HEK293 (cell line): ENCODE results near the gene PLP2.

Source experiments
- ATF2 ChIP-seq: fragments of 450-650 bp; formaldehyde crosslinking; IDR thresholded peaks from 2 replicates; pipeline ENCODE4 v1.5.1; 2016; ENCODE audit warnings: missing biosample characterization, missing genetic modification characterization, low read depth
- GLI4 ChIP-seq: fragments of 450-650 bp; formaldehyde crosslinking; IDR thresholded peaks from 2 replicates; pipeline ENCODE4 v1.5.1; 2016; ENCODE audit warnings: missing biosample characterization, missing genetic modification characterization
- KLF16 ChIP-seq: fragments of 450-650 bp; formaldehyde crosslinking; IDR thresholded peaks from 2 replicates; pipeline ENCODE4 v1.5.1; 2017; ENCODE audit warnings: missing biosample characterization, missing genetic modification characterization
- KLF7 ChIP-seq: fragments of 450-650 bp; formaldehyde crosslinking; IDR thresholded peaks from 2 replicates; pipeline ENCODE4 v1.5.1; 2016; ENCODE audit warnings: missing biosample characterization, missing genetic modification characterization, borderline replicate concordance
- SALL2 ChIP-seq: fragments of 450-650 bp; formaldehyde crosslinking; IDR thresholded peaks from 2 replicates; pipeline ENCODE4 v1.5.0; 2017; ENCODE audit warnings: missing biosample characterization, mild to moderate bottlenecking, missing genetic modification characterization, borderline replicate concordance
- SCRT2 ChIP-seq: fragments of 450-650 bp; formaldehyde crosslinking; IDR thresholded peaks from 2 replicates; pipeline ENCODE4 v1.5.1; 2016; ENCODE audit warnings: missing biosample characterization, missing genetic modification characterization
- ZBTB21 ChIP-seq: fragments of 450-650 bp; formaldehyde crosslinking; IDR thresholded peaks from 2 replicates; pipeline ENCODE4 v1.5.1; 2017; ENCODE audit warnings: missing biosample characterization, missing genetic modification characterization
- ZFP69B ChIP-seq: fragments of 450-650 bp; formaldehyde crosslinking; IDR thresholded peaks from 2 replicates; pipeline ENCODE4 v1.5.1; 2016; ENCODE audit warnings: missing biosample characterization, missing genetic modification characterization
- ZNF138 ChIP-seq: fragments of 450-650 bp; formaldehyde crosslinking; IDR thresholded peaks from 2 replicates; pipeline ENCODE4 v1.5.1; 2016; ENCODE audit warnings: missing biosample characterization, missing genetic modification characterization, borderline replicate concordance
- ZNF146 ChIP-seq: fragments of 450-650 bp; formaldehyde crosslinking; IDR thresholded peaks from 2 replicates; pipeline ENCODE4 v1.5.1; 2016; ENCODE audit warnings: missing biosample characterization, missing genetic modification characterization
- ZNF148 ChIP-seq: fragments of 450-650 bp; formaldehyde crosslinking; IDR thresholded peaks from 2 replicates; pipeline ENCODE4 v1.5.0; 2017; ENCODE audit warnings: missing biosample characterization, missing genetic modification characterization, borderline replicate concordance
- ZNF157 ChIP-seq: fragments of 450-650 bp; formaldehyde crosslinking; IDR thresholded peaks from 2 replicates; pipeline ENCODE4 v1.5.1; 2016; ENCODE audit warnings: missing biosample characterization, missing genetic modification characterization
- ZNF280C ChIP-seq: fragments of 450-650 bp; formaldehyde crosslinking; IDR thresholded peaks from 2 replicates; pipeline ENCODE4 v1.5.1; 2016; ENCODE audit warnings: missing biosample characterization, missing genetic modification characterization
- ZNF302 ChIP-seq: fragments of 450-650 bp; formaldehyde crosslinking; IDR thresholded peaks from 2 replicates; pipeline ENCODE4 v1.5.1; 2016; ENCODE audit warnings: missing biosample characterization, missing genetic modification characterization, low read depth
- ZNF404 ChIP-seq: fragments of 450-650 bp; formaldehyde crosslinking; IDR thresholded peaks from 2 replicates; pipeline ENCODE4 v1.5.1; 2017; ENCODE audit warnings: missing biosample characterization, missing genetic modification characterization
- ZNF416 ChIP-seq: fragments of 450-650 bp; formaldehyde crosslinking; IDR thresholded peaks from 2 replicates; pipeline ENCODE4 v1.5.1; 2016; ENCODE audit warnings: missing biosample characterization, missing genetic modification characterization
- ZNF426 ChIP-seq: fragments of 450-650 bp; formaldehyde crosslinking; IDR thresholded peaks from 2 replicates; pipeline ENCODE4 v1.5.1; 2017; ENCODE audit warnings: missing biosample characterization, missing genetic modification characterization, mild to moderate bottlenecking, inconsistent platforms, moderate library complexity
- ZNF433 ChIP-seq: fragments of 450-650 bp; formaldehyde crosslinking; IDR thresholded peaks from 2 replicates; pipeline ENCODE4 v1.5.1; 2016; ENCODE audit warnings: missing biosample characterization, missing genetic modification characterization, low read depth
- ZNF449 ChIP-seq: fragments of 450-650 bp; formaldehyde crosslinking; IDR thresholded peaks from 2 replicates; pipeline ENCODE4 v1.5.1; 2017; ENCODE audit warnings: missing biosample characterization, mild to moderate bottlenecking, missing genetic modification characterization, moderate library complexity
- ZNF513 ChIP-seq: fragments of 450-650 bp; IDR thresholded peaks from 2 replicates; pipeline ENCODE4 v1.5.1; 2018; ENCODE audit warnings: missing biosample characterization, missing genetic modification characterization
- ZNF558 ChIP-seq: fragments of 450-650 bp; formaldehyde crosslinking; IDR thresholded peaks from 2 replicates; pipeline ENCODE4 v1.5.1; 2016; ENCODE audit warnings: missing biosample characterization, missing genetic modification characterization
- ZNF561 ChIP-seq: fragments of 450-650 bp; IDR thresholded peaks from 2 replicates; pipeline ENCODE4 v1.5.1; 2018; ENCODE audit warnings: missing biosample characterization, missing genetic modification characterization, borderline replicate concordance
- ZNF571 ChIP-seq: fragments of 450-650 bp; formaldehyde crosslinking; IDR thresholded peaks from 2 replicates; pipeline ENCODE4 v1.5.0; 2017; ENCODE audit warnings: missing biosample characterization, missing genetic modification characterization
- ZNF585B ChIP-seq: fragments of 450-650 bp; formaldehyde crosslinking; IDR thresholded peaks from 2 replicates; pipeline ENCODE4 v1.5.1; 2016; ENCODE audit warnings: missing biosample characterization, missing genetic modification characterization
- ZNF610 ChIP-seq: fragments of 450-650 bp; formaldehyde crosslinking; IDR thresholded peaks from 2 replicates; pipeline ENCODE4 v1.5.1; 2016; ENCODE audit warnings: missing biosample characterization, missing genetic modification characterization, borderline replicate concordance
- ZNF626 ChIP-seq: fragments of 450-650 bp; sonication (Bioruptor Pico); formaldehyde crosslinking; IDR thresholded peaks from 2 replicates; pipeline ENCODE4 v1.5.1; 2018; ENCODE audit warnings: missing biosample characterization, missing genetic modification characterization, inconsistent platforms
- ZNF677 ChIP-seq: fragments of 450-650 bp; IDR thresholded peaks from 2 replicates; pipeline ENCODE4 v1.5.0; 2018; ENCODE audit warnings: missing biosample characterization, mild to moderate bottlenecking, missing genetic modification characterization, moderate library complexity
- ZNF707 ChIP-seq: fragments of 450-650 bp; formaldehyde crosslinking; IDR thresholded peaks from 2 replicates; pipeline ENCODE4 v1.5.1; 2016; ENCODE audit warnings: missing biosample characterization, missing genetic modification characterization
- ZNF785 ChIP-seq: fragments of 450-650 bp; formaldehyde crosslinking; IDR thresholded peaks from 2 replicates; pipeline ENCODE4 v1.5.1; 2016; ENCODE audit warnings: missing biosample characterization, missing genetic modification characterization
- ZNF843 ChIP-seq: fragments of 450-650 bp; formaldehyde crosslinking; IDR thresholded peaks from 2 replicates; pipeline ENCODE4 v1.5.1; 2016; ENCODE audit warnings: missing biosample characterization, missing genetic modification characterization

Gene PLP2

GRCh38 chrX:49172280-49172780, 632 bp downstream of the PLP2 start (continued):
- peak; percentile 67 for TF ChIP-seq ZFP69B (tag by site-specific recombination)
- TF ChIP-seq ZNF148 (tag by site-specific recombination): no peak
- TF ChIP-seq ZNF157 (tag by site-specific recombination): no peak
- no peak for TF ChIP-seq ZNF426 (tag by site-specific recombination)
- TF ChIP-seq ZNF404 (tag by site-specific recombination): no peak
- no peak for TF ChIP-seq ZNF280C (tag by site-specific recombination)
- no peak for TF ChIP-seq ATF2 (tag by site-specific recombination)
- no peak for TF ChIP-seq ZNF785 (tag by site-specific recombination)
- TF ChIP-seq ZNF513 (tag by site-specific recombination): 0 out of 2 replicates have a peak, but pooled peaks have one; percentile 10
- no peak for TF ChIP-seq ZBTB21 (tag by site-specific recombination)
- no peak for TF ChIP-seq ZNF433 (tag by site-specific recombination)
- TF ChIP-seq ZNF416 (tag by site-specific recombination): no peak
- no peak for TF ChIP-seq ZNF843 (tag by site-specific recombination)
- no peak for TF ChIP-seq ZNF138
- peak; percentile 32; the same call in 1 of the 2 replicates for TF ChIP-seq ZNF561 (tag by site-specific recombination)
- no peak for TF ChIP-seq ZNF707 (tag by site-specific recombination)
- no peak for TF ChIP-seq KLF16 (tag by site-specific recombination)
- no peak for TF ChIP-seq ZNF626
- TF ChIP-seq KLF7: peak; percentile 97
- no peak for TF ChIP-seq SCRT2 (tag by site-specific recombination)
- no peak for TF ChIP-seq ZNF146
- TF ChIP-seq ZNF558 (tag by site-specific recombination): no peak
- no peak for TF ChIP-seq ZNF677
- no peak for TF ChIP-seq ZNF302
- no peak for TF ChIP-seq ZNF585B (tag by site-specific recombination)
- TF ChIP-seq SALL2 (tag by site-specific recombination): no peak
- no peak; the same call in 1 of the 2 replicates for TF ChIP-seq GLI4
- no peak for TF ChIP-seq ZNF449 (tag by site-specific recombination)
- no peak for TF ChIP-seq ZNF610
- no peak for TF ChIP-seq ZNF571 (tag by site-specific recombination)
